ENCODE data around the gene ZDHHC5. TPM values are rescaled to one million over a fixed set of nuclear protein-coding genes. Genes with fewer than 3 reads are reported as not detected.
"Not testable (repeated sequence)": the region's sequence is repeated elsewhere in the genome, so short reads cannot be mapped to it uniquely, and the experiment has no call there.

ZDHHC5 gene
- total RNA-seq, 2 experiments from 2014 or later, result 46.2 to 60.0 TPM

DNA sequence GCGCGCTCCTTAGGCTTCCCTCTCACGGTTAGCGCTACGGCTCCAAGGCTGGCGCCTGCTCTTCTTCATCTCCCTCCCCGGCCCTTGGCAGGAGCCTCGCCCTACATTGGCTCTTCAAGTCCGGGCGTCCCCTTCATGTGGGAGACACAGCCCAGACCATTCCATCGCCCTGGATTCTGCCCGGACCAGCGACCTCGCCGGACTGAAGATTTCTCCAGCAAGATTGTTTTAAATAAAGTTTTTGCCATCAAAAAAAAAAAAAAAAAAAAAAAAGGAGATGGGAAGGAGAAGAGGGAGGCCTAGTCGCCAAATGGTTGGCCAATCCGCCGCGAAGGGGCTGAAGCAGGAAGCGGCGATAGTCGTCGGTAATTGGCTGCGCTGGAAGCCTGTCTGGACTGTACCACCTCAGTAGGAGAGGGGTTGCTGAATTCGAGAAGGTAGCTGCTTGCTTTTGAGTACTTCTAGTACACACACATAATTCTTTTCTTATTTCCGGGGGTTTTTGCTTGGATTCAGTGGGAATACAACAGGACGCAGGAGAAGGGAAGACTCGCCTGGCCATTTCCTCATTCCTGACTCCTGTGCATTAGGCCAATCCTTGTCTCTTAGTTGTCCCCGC, 688 bp upstream of the ZDHHC5 start:
- intact Hi-C loops (cut with DNase I, micrococcal nuclease), result loop anchor here (1.0 to 10.0 kb wide), 17 partner anchors 10 to 1950 kb away; partner anchors contain the start of genes CLP1 (in 2 of the 2), MED19 (in 2 of the 2), SELENOH (in 2 of the 2) and SSRP1 (in 2 of the 2)
- Mint-ChIP-seq H3K27ac (peak overlapping the region; percentile 99), H3K4me3 (peak overlapping the region; percentile 99), H3K36me3 (ENCODE audit: low read depth) (peaks cover 14% of the 10 kb centered on the region), H3K9me3 (ENCODE audit: low read depth) (no peaks in the 10 kb centered on the region), H3K27me3 (no peaks in the 10 kb centered on the region), H3K4me1 (peaks cover 35% of the 10 kb centered on the region)
- ATAC-seq, result peak; percentile 77
- CTCF ChIA-PET, result interaction anchor here (0.5 to 2.9 kb wide), 5 partner anchors 9 to 496 kb away, joined by 3 to 9 read pairs (median 6); partner anchors contain the start of gene SELENOH
- peak; percentile 96 for DNase-seq
- POLR2A ChIA-PET, result interaction anchor here (1.0 to 1.3 kb wide), 2 partner anchors 9 to 98 kb away, joined by 4 to 5 read pairs; partner anchors contain the start of gene CLP1

DNA sequence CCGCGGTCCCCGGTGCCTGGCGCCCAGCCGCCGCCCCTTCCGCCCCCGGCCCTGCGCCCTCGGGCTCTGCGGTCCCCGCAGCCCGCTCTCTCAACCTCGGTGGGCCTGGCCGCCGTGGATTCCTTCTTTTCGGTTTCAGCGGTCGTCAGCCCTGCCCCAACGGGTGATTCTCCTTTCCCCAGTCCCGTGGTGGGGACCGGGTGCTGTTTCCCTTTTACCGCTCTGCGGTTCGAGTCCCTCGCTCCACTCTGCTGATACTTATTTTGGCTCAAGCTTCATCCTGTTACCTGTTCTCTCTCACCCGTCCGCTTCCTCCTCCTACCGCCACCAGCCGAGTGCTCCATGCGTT, 494 bp downstream of the ZDHHC5 start:
- no peaks in the 10 kb centered on the region for H3K9me3 Mint-ChIP-seq (ENCODE audit: low read depth)
- no peak for ATAC-seq
- H3K4me1 Mint-ChIP-seq, result peaks cover 43% of the 10 kb centered on the region
- intact Hi-C loops (cut with DNase I, micrococcal nuclease), result loop anchor here (5.0 to 10.0 kb wide), 7 partner anchors 124 to 1949 kb away; partner anchors contain the start of genes FAM111A (in 1 of the 2), OSBP (in 1 of the 2), P2RX3 (in 1 of the 2) and SSRP1 (in 1 of the 2)
- H3K36me3 Mint-ChIP-seq (ENCODE audit: low read depth), result peaks cover 18% of the 10 kb centered on the region
- peak overlapping the region; percentile 99 for H3K4me3 Mint-ChIP-seq
- ChIA-PET CTCF (interaction anchor here (2.9 kb wide), 1 partner anchor 132 kb away, joined by 9 read pairs; no protein-coding TSS in a partner anchor), POLR2A (no interaction called here)
- no peak for DNase-seq
- H3K27me3 Mint-ChIP-seq, result no peaks in the 10 kb centered on the region
- peak overlapping the region; percentile 99 for H3K27ac Mint-ChIP-seq

DNA sequence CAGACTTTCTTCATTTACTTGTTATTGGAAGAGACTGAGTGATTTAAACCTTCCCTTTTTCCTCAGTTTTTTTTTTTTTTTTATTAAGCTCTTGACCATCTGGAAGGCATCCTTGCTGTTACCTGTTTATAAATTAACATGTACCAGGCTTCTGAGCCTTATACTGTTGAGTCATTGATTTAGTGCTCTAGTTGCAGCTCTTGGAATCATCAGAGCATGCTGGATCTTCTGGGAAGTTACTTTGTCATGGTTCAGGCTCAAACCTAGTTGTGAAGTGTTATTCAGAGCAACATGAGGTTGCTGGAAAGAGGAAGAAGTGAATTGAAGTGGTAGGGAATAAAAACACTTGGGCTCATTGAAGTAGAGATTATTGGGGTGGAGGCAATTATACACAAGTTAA, 6.3 kb downstream of the ZDHHC5 start:
- intact Hi-C loops (cut with DNase I, micrococcal nuclease), result no loop called here
- peak overlapping the region; percentile 58 for H3K27ac Mint-ChIP-seq
- POLR2A ChIA-PET, result no interaction called here

DNA sequence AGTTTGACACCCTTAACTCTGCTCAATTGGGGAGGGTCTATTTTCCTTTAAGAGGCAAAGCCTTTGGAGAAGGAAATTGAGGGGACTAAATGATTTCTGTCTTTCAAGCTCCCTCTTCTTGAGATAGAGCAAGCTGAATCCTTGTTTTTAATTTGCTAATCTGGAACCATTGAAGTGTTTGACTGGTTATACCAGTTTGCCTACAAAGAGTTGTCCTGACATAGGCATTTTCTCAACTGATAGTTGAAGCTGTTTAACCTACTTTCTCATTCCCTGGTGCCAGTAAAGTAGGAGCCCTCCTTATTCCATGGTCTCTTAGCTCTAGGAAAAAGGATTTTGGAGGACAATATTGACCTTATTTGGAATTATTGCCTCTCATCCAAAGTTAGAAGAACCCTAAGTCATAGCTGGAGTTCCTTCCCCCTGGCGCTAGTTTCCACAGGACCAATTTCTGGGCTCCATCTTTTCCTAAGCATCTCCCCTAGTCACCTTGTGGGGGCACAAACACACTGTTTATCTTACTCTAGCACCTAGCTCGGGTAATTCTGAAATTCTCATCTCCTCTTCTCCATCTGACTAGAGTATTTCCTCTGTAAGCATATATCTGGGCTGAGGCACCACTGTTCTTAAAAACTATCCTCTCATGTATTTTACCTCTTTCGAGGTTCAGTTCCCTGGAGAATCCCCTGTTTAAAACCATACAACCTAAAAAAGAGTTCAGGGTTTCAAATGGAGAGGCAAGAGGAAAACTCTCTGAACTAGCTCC, 7.4 kb downstream of the ZDHHC5 start:
- Mint-ChIP-seq H3K27me3 (no peaks in the 10 kb centered on the region), H3K9me3 (ENCODE audit: low read depth) (no peaks in the 10 kb centered on the region), H3K4me3 (no peak overlapping the region), H3K4me1 (peaks cover 80% of the 10 kb centered on the region), H3K27ac (peak overlapping the region; percentile 2), H3K36me3 (ENCODE audit: low read depth) (peaks cover 52% of the 10 kb centered on the region)
- ChIA-PET CTCF (interaction anchor here (0.7 to 2.2 kb wide), 7 partner anchors 13 to 125 kb away, joined by 3 to 7 read pairs (median 5); no protein-coding TSS in a partner anchor), POLR2A (no interaction called here)
- intact Hi-C loops (cut with DNase I, micrococcal nuclease), result no loop called here
- DNase-seq, result no peak
- no peak for ATAC-seq

More for the DNA sequence above, 6.3 kb downstream of the ZDHHC5 start:
- peaks cover 50% of the 10 kb centered on the region for H3K36me3 Mint-ChIP-seq (ENCODE audit: low read depth)
- H3K4me3 Mint-ChIP-seq, result no peak overlapping the region
- no peak for ATAC-seq
- no peaks in the 10 kb centered on the region for H3K9me3 Mint-ChIP-seq (ENCODE audit: low read depth)
- DNase-seq, result no peak
- H3K27me3 Mint-ChIP-seq, result no peaks in the 10 kb centered on the region
- CTCF ChIA-PET, result interaction anchor here (0.7 to 2.2 kb wide), 2 partner anchors 30 to 58 kb away, joined by 3 to 7 read pairs; no protein-coding TSS in a partner anchor
- H3K4me1 Mint-ChIP-seq, result peaks cover 78% of the 10 kb centered on the region

DNA sequence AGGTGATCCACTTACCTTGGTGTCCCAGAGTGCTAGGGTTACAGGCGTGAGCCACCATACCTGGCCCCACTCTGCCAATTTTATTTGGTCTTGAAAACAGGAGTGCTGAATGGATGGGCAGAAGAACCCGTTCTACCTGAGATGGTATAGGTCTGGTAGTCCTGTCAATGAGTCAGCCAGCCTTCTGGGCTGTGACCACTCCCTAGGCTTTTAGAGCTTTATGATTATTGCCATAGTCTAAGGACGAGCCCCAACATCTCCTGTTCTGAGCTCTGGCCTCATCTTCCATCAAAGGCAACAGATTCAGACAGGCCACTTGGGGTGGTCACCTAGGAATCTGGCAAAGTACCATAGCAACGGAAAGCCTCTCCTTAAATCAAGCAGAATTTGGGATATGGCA, 11.5 kb downstream of the ZDHHC5 start:
- H3K27ac Mint-ChIP-seq, result no peak overlapping the region
- DNase-seq (no peak), ATAC-seq (no peak)
- ChIA-PET POLR2A (interaction anchor here (1.5 kb wide), 1 partner anchor 62 kb away, joined by 3 read pairs; the partner anchor contains the start of gene SELENOH), CTCF (interaction anchor here (1.3 to 1.4 kb wide), 2 partner anchors 12 to 334 kb away, joined by 3 read pairs; no protein-coding TSS in a partner anchor)
- intact Hi-C loops (cut with DNase I, micrococcal nuclease), result no loop called here
- peaks cover 56% of the 10 kb centered on the region for H3K36me3 Mint-ChIP-seq (ENCODE audit: low read depth)
- no peak overlapping the region for H3K4me3 Mint-ChIP-seq
- H3K27me3 Mint-ChIP-seq, result no peaks in the 10 kb centered on the region
- H3K4me1 Mint-ChIP-seq, result peaks cover 63% of the 10 kb centered on the region
- no peaks in the 10 kb centered on the region for H3K9me3 Mint-ChIP-seq (ENCODE audit: low read depth)

DNA sequence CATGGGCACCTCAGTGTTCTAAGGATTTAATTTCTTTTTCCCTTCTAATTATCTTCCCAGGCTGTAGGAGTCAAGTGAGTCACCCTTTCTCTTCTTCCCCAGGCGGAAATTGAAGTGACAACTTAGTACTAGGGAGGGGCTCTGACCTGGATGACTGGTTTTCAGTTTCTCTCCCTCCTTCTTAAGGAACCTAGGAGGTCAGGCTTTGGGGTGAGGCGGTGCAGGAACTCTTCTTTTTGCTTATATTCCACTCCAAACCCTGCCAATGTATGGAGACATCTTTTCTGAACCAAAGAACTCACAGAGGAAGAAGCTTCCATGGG, 12.6 kb downstream of the ZDHHC5 start:
- ChIA-PET POLR2A (interaction anchor here (0.6 to 1.5 kb wide), 2 partner anchors 61 to 254 kb away, joined by 3 read pairs; partner anchors contain the start of gene SELENOH), CTCF (interaction anchor here (0.6 to 1.5 kb wide), 4 partner anchors 116 to 815 kb away, joined by 3 to 4 read pairs (median 3); no protein-coding TSS in a partner anchor)
- peaks cover 63% of the 10 kb centered on the region for H3K36me3 Mint-ChIP-seq (ENCODE audit: low read depth)
- no peaks in the 10 kb centered on the region for H3K27me3 Mint-ChIP-seq
- DNase-seq, result no peak
- no peak overlapping the region for H3K4me3 Mint-ChIP-seq
- ATAC-seq, result peak; percentile 83
- intact Hi-C loops (cut with DNase I, micrococcal nuclease), result no loop called here
- peaks cover 52% of the 10 kb centered on the region for H3K4me1 Mint-ChIP-seq
- peak overlapping the region; percentile 12 for H3K27ac Mint-ChIP-seq
- H3K9me3 Mint-ChIP-seq (ENCODE audit: low read depth), result no peaks in the 10 kb centered on the region

DNA sequence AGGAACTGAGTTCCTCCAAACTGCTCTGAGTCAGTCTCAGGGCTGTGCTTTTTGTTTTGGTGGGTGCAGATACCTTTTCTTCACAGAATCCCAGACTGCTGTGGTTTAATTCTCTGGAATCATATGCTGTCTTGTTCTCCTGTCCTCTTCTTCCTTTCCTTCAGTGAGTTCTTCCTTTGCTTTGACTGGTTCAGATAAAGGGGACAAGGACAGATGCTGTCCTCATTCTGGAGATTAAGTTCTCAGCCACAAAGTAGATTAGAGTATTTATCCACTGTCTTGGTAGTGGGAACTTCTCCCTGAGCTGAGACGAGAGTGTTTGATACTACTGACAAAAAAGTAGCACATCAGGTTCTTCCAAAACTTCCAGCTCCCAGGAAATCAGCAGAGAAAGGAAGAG, 13.3 kb downstream of the ZDHHC5 start:
- DNase-seq (no peak), ATAC-seq (no peak)
- Mint-ChIP-seq H3K4me3 (no peak overlapping the region), H3K27ac (peak overlapping the region; percentile 72), H3K9me3 (ENCODE audit: low read depth) (no peaks in the 10 kb centered on the region), H3K4me1 (peaks cover 45% of the 10 kb centered on the region), H3K27me3 (no peaks in the 10 kb centered on the region), H3K36me3 (ENCODE audit: low read depth) (peaks cover 57% of the 10 kb centered on the region)
- intact Hi-C loops (cut with DNase I, micrococcal nuclease), result no loop called here
- POLR2A ChIA-PET, result interaction anchor here (0.6 kb wide), 1 partner anchor 255 kb away, joined by 3 read pairs; no protein-coding TSS in a partner anchor
- CTCF ChIA-PET, result interaction anchor here (1.5 kb wide), 1 partner anchor 117 kb away, joined by 3 read pairs; no protein-coding TSS in a partner anchor

DNA sequence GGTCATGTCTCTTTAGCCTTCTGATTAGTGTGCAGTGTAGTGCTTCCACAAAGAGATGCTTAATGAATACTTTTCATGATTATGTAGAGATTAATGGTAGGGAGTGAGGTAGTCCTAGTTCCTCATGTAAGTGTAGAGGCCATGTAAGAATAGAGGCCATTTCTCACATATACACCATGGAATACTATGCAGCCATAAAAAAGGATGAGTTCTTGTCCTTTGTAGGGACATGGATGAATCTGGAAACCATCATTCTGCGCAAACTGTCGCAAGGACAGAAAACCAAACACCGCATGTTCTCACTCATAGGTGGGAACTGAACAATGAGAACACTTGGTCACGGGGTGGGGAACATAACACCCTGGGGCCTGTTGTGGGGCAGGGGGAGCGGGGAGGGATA, 22.6 kb downstream of the ZDHHC5 start:
- ATAC-seq; intact Hi-C loops (cut with DNase I, micrococcal nuclease); H3K27ac Mint-ChIP-seq; H3K4me1 Mint-ChIP-seq; CTCF ChIA-PET; H3K27me3 Mint-ChIP-seq; POLR2A ChIA-PET; H3K9me3 Mint-ChIP-seq (ENCODE audit: low read depth); H3K4me3 Mint-ChIP-seq; DNase-seq: not testable (repeated sequence)
- H3K36me3 Mint-ChIP-seq (ENCODE audit: low read depth), result peaks cover 46% of the 10 kb centered on the region

DNA sequence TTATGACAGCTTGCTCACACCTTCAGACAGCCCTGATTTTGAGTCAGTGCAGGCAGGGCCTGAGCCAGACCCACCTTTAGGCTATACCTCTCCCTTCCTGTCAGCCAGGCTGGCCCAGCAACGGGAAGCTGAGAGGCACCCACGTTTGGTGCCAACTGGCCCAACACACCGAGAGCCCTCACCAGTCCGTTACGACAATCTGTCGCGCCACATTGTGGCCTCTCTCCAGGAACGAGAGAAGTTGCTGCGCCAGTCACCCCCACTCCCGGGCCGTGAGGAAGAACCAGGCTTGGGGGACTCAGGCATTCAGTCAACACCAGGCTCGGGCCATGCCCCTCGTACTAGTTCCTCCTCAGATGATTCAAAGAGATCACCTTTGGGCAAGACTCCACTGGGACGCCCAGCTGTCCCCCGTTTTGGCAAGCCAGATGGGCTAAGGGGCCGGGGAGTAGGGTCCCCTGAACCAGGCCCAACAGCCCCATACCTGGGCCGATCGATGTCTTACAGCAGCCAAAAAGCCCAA, 31.0 kb downstream of the ZDHHC5 start:
- Mint-ChIP-seq H3K27ac (no peak overlapping the region), H3K9me3 (ENCODE audit: low read depth) (no peaks in the 10 kb centered on the region)

DNA sequence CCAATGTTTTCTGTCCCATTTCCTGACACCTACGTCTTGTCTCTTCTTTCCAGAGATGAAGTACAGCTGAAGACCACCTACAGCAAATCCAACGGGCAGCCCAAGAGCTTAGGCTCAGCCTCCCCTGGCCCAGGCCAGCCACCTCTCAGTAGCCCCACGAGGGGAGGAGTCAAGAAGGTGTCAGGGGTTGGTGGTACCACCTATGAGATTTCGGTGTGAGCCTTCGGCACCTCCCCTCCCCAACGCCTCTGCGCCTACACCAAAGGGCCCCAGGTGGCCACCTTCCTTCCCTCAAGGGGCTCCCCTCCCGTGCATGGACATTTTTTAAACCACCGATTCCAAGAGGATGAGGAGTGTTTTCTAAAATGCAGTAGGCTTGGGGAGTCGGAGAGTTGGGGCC, 31.9 kb downstream of the ZDHHC5 start:
- no peak overlapping the region for H3K4me3 Mint-ChIP-seq
- H3K27me3 Mint-ChIP-seq, result no peaks in the 10 kb centered on the region
- intact Hi-C loops (cut with DNase I, micrococcal nuclease), result no loop called here
- POLR2A ChIA-PET, result no interaction called here
- no peaks in the 10 kb centered on the region for H3K4me1 Mint-ChIP-seq
- CTCF ChIA-PET, result interaction anchor here (1.3 kb wide), 1 partner anchor 24 kb away, joined by 3 read pairs; no protein-coding TSS in a partner anchor
- no peak for ATAC-seq
- H3K27ac Mint-ChIP-seq, result no peak overlapping the region
- no peaks in the 10 kb centered on the region for H3K9me3 Mint-ChIP-seq (ENCODE audit: low read depth)
- no peak for DNase-seq
- peaks cover 46% of the 10 kb centered on the region for H3K36me3 Mint-ChIP-seq (ENCODE audit: low read depth)

More for the DNA sequence above, 31.0 kb downstream of the ZDHHC5 start:
- CTCF ChIA-PET, result interaction anchor here (1.3 to 1.9 kb wide), 4 partner anchors 9 to 127 kb away, joined by 3 to 5 read pairs (median 3); no protein-coding TSS in a partner anchor
- no peaks in the 10 kb centered on the region for H3K27me3 Mint-ChIP-seq
- H3K4me1 Mint-ChIP-seq, result no peaks in the 10 kb centered on the region
- peaks cover 48% of the 10 kb centered on the region for H3K36me3 Mint-ChIP-seq (ENCODE audit: low read depth)
- POLR2A ChIA-PET, result no interaction called here
- DNase-seq (no peak), ATAC-seq (no peak)
- H3K4me3 Mint-ChIP-seq, result no peak overlapping the region
- intact Hi-C loops (cut with DNase I, micrococcal nuclease), result no loop called here

DNA sequence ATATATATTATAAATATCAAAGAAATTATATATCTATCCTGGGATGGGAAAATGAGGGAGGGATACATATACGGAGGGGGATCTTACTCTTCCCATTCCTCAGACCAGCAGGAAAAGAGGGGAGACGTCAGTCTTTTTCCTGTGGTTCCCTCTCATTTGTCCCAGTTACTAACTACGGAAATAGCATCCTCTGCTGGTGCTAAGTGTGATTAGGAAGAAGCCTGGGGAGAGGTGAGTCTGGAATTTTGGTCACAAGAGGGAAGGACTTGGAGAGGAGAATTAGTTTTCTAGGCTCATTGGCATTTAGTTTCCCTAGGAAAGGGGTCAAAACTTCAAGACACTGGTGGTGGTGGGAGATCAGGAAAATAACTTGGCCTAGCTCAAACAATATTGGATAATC, 32.5 kb downstream of the ZDHHC5 start:
- H3K4me1 Mint-ChIP-seq, result no peaks in the 10 kb centered on the region
- CTCF ChIA-PET, result no interaction called here
- H3K9me3 Mint-ChIP-seq (ENCODE audit: low read depth), result no peaks in the 10 kb centered on the region
- POLR2A ChIA-PET, result no interaction called here
- DNase-seq (no peak), ATAC-seq (no peak)
- H3K27ac Mint-ChIP-seq, result no peak overlapping the region
- no peaks in the 10 kb centered on the region for H3K27me3 Mint-ChIP-seq
- peaks cover 43% of the 10 kb centered on the region for H3K36me3 Mint-ChIP-seq (ENCODE audit: low read depth)
- no peak overlapping the region for H3K4me3 Mint-ChIP-seq
- intact Hi-C loops (cut with DNase I, micrococcal nuclease), result no loop called here
